Neural cell (in vitro differentiated cells): ENCODE measurements around the gene ACO2.

Source experiments
- CTCF ChIP-seq: fragments of 450-650 bp; IDR thresholded peaks from 2 replicates; pipeline ENCODE4 v1.5.1; 2014; ENCODE audit warnings: antibody characterized with exemption, mild to moderate bottlenecking, moderate library complexity; ENCODE audit not compliant: poor library complexity, severe bottlenecking
- EP300 ChIP-seq: fragments of 450-650 bp; conservative IDR thresholded peaks from 2 replicates; pipeline ENCODE4 v1.6.1; 2014; ENCODE audit warnings: antibody characterized with exemption, mild to moderate bottlenecking, moderate library complexity; ENCODE audit not compliant: poor library complexity, severe bottlenecking
- EZH2 ChIP-seq: fragments of 200-600, 300-800 bp; shearing (Covaris generic), sonication (generic); IDR thresholded peaks from 2 replicates; pipeline ENCODE4 v1.6.1; 2014; ENCODE audit warnings: antibody characterized with exemption, low read length, borderline replicate concordance, mild to moderate bottlenecking; ENCODE audit not compliant: insufficient read depth, poor library complexity, severe bottlenecking
- MXI1 ChIP-seq: fragments of 450-650 bp; conservative IDR thresholded peaks from 2 replicates; pipeline ENCODE4 v1.6.1; 2014; ENCODE audit warnings: antibody characterized with exemption, mild to moderate bottlenecking; ENCODE audit not compliant: poor library complexity, severe bottlenecking
- POLR2AphosphoS5 ChIP-seq: IDR thresholded peaks from 2 replicates; pipeline ENCODE4 v1.6.1; 2012
- RAD21 ChIP-seq: fragments of 450-650 bp; conservative IDR thresholded peaks from 2 replicates; pipeline ENCODE4 v1.6.1; 2014; ENCODE audit warnings: antibody characterized with exemption, mild to moderate bottlenecking, moderate library complexity
- REST ChIP-seq: IDR thresholded peaks from 2 replicates; pipeline ENCODE4 v1.6.1; 2012; ENCODE audit warnings: borderline replicate concordance

GRCh38 chr22:41504397-41504796, 35.5 kb downstream of the ACO2 start:
- TF ChIP-seq CTCF = no peak
- TF ChIP-seq REST = no peak
- no peak for TF ChIP-seq RAD21
- no peak for TF ChIP-seq EP300
- no peak for TF ChIP-seq POLR2AphosphoS5
- no peak for TF ChIP-seq MXI1
- no peak for TF ChIP-seq EZH2
